Measurements from ENCODE around the gene SLC25A33.

GRCh38 chr1:9613625-9614299 lies 74.5 kb downstream of the SLC25A33 start:
- no peak for TF ChIP-seq EHMT2 (IDR thresholded peaks at IDR 0.05; ENCODE audit: low read depth)
- TF ChIP-seq CTCF (IDR thresholded peaks at IDR 0.05), result no peak
- TF ChIP-seq ESRRA (IDR thresholded peaks at IDR 0.05; ENCODE audit: borderline replicate concordance, low read length), result no peak
- no peak for TF ChIP-seq HOXA7 (CRISPR knock-in tag; IDR thresholded peaks at IDR 0.05)
- TF ChIP-seq POLR2A (IDR thresholded peaks at IDR 0.05; ENCODE audit: low read length), result no peak
- no peak for TF ChIP-seq ZNF302 (CRISPR knock-in tag; IDR thresholded peaks at IDR 0.05)
- TF ChIP-seq RFX5 (IDR thresholded peaks at IDR 0.05), result no peak
- no peak for TF ChIP-seq TP53 (CRISPR knock-in tag; IDR thresholded peaks at IDR 0.05)
- no peak for TF ChIP-seq PHF8 (IDR thresholded peaks at IDR 0.05; ENCODE audit: borderline replicate concordance, low read depth)
- no peak for TF ChIP-seq CEBPB (IDR thresholded peaks at IDR 0.05)
- no peak for TF ChIP-seq NFE2L2 (conservative IDR thresholded peaks at IDR 0.05; ENCODE audit: low read length)
- TF ChIP-seq SREBF2 (IDR thresholded peaks at IDR 0.05), result no peak
- no peak for TF ChIP-seq CBX8 (IDR thresholded peaks at IDR 0.05)

Measured in A549 (cell line).